ENCODE results near the gene DNAJB6.

The DNAJB6 gene

GRCh38 chr7:157397731-157398691, 61.2 kb downstream of the DNAJB6 start:
- DNase-seq = peak; percentile 52

GRCh38 chr7:157399086-157399687, 62.4 kb downstream of the DNAJB6 start:
- no peak for DNase-seq

GRCh38 chr7:157400171-157400860, 63.5 kb downstream of the DNAJB6 start:
- no peak for DNase-seq

- DNase-seq = no peak
Observed at GRCh38 chr7:157401567-157402387, 65.0 kb downstream of the DNAJB6 start.

- DNase-seq = no peak
Observed at GRCh38 chr7:157402388-157402703, 65.5 kb downstream of the DNAJB6 start.

- DNase-seq = no peak
Observed at GRCh38 chr7:157402911-157403534, 66.2 kb downstream of the DNAJB6 start.

- no peak for DNase-seq
Observed at GRCh38 chr7:157403646-157404401, 67.0 kb downstream of the DNAJB6 start.

- no peak for DNase-seq
Observed at GRCh38 chr7:157404845-157405481, 68.2 kb downstream of the DNAJB6 start.

GRCh38 chr7:157405501-157405900, 68.7 kb downstream of the DNAJB6 start:
- DNase-seq = no peak

GRCh38 chr7:157405914-157406810, 69.4 kb downstream of the DNAJB6 start:
- DNase-seq = no peak

GRCh38 chr7:157406971-157407370, 70.2 kb downstream of the DNAJB6 start:
- no peak for DNase-seq

GRCh38 chr7:157407512-157408257, 70.9 kb downstream of the DNAJB6 start:
- DNase-seq = no peak

GRCh38 chr7:157408258-157409101, 71.7 kb downstream of the DNAJB6 start:
- no peak for DNase-seq

- no peak for DNase-seq
Observed at GRCh38 chr7:157409149-157409752, 72.4 kb downstream of the DNAJB6 start.

- no peak for DNase-seq
Observed at GRCh38 chr7:157409753-157410727, 73.2 kb downstream of the DNAJB6 start.

GRCh38 chr7:157410831-157411556, 74.2 kb downstream of the DNAJB6 start:
- DNase-seq = no peak
